ENCODE results near the gene ATP5F1D. TPM values are rescaled to one million over a fixed set of nuclear protein-coding genes. Genes with fewer than 3 reads are reported as not detected.
"Not testable (repeated sequence)": the region's sequence is repeated elsewhere in the genome, so short reads cannot be mapped to it uniquely, and the experiment has no call there.

Gene ATP5F1D
- 34.9 and 37.0 TPM in 2 replicates for total RNA-seq (2014; rRNA removed; shearing (Covaris generic))

DNA sequence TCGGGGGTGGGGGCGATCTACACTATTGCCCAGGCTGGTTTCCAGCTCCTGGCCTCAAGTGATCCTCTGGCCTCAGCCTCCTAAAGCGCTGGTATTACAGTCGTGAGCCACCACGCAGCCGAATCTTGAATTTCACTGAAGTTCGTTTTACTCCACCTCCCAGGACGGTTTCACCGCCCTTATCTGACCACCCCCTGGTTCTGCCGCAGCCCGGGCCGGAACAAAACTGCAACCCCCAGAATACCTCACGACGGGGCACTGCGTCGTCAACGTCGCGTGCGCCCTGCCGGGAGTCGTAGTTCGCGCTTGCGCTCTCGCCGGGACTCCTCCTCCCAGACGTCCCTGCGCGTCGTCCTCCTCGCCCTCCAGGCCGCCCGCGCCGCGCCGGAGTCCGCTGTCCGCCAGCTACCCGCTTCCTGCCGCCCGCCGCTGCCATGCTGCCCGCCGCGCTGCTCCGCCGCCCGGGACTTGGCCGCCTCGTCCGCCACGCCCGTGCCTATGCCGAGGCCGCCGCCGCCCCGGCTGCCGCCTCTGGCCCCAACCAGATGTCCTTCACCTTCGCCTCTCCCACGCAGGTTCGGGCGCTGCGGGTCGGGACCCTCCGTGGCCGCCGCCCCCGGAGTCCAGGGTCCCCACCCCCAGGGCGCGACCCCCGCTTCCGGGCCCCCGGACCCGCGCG lies at the start of gene ATP5F1D:
Gene ATP5F1D (plus strand): TSS at position 335 of the 679 bp plus-strand sequence. CDS start 100 bp downstream, at position 435.
- peak; percentile 95 for DNase-seq (ENCODE audit: low spot score)

DNA sequence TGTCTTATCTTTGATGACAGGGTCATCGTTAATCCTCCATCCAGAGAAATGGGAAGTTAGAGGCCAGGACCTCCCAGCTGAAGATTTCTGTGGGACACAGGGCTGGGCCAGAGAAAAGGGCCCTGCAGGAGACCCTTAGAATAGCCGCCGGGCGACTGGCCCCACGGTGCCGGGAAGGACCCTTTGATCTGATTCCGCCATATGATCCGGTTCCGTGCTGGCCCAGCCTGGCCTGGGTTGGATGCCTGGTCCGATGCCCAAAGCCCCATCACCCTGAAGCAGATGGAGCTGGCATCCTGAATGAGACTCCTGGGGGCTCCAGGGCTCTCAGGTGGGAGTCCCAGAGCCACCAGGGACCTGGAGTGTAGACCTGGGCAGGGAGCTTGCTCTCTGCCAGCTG lies 42.0 kb upstream of the ATP5F1D start:
- no peak for DNase-seq (ENCODE audit: low spot score)

GRCh38 chr19:1200614-1201013 lies 40.9 kb upstream of the ATP5F1D start:
- DNase-seq (ENCODE audit: low spot score), result not testable (repeated sequence)

DNA sequence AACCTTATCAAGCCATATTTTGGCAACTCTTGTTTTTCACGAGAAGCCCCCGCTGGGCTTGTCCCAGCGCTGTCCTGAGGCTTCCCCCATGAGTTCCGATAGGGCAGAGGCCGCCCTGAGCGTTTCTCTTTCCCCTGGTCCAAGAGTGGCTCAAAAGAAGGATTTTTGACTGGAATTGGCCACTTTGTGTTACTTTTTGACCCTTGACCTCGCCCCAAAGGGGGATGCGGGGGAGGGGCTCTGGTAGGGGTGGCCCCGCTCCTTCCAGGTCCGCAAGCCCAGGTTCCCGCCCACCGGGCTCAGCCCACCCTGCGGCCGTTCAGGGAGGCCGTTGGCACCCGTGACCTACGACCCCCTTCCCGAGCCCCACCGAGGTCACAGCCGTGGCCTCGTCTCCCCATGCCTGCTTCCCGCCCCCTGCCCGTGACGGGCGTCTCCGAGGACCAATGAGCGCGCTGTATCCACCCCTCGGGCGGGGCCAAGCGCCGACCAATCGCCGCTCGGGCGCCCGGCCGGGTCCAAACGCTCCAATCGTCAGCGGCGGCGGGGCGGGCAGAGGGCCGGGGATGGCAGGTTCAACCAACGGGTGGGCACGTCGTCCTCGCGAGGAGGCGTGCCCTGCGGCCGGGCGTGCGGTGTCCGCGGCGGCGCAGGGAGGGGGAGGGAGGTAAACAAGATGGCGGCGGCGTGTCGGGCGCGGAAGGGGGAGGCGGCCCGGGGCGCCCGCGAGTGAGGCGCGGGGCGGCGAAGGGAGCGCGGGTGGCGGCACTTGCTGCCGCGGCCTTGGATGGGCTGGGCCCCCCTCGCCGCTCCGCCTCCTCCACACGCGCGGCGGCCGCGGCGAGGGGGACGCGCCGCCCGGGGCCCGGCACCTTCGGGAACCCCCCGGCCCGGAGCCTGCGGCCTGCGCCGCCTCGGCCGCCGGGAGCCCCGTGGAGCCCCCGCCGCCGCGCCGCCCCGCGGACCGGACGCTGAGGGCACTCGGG lies 36.1 kb upstream of the ATP5F1D start, which contains the start of gene STK11:
Gene STK11 (plus strand): TSS at position 665 of the 986 bp plus-strand sequence. CDS start 1,136 bp downstream, outside the sequence.
- DNase-seq (ENCODE audit: low spot score), result peak; percentile 94

DNA sequence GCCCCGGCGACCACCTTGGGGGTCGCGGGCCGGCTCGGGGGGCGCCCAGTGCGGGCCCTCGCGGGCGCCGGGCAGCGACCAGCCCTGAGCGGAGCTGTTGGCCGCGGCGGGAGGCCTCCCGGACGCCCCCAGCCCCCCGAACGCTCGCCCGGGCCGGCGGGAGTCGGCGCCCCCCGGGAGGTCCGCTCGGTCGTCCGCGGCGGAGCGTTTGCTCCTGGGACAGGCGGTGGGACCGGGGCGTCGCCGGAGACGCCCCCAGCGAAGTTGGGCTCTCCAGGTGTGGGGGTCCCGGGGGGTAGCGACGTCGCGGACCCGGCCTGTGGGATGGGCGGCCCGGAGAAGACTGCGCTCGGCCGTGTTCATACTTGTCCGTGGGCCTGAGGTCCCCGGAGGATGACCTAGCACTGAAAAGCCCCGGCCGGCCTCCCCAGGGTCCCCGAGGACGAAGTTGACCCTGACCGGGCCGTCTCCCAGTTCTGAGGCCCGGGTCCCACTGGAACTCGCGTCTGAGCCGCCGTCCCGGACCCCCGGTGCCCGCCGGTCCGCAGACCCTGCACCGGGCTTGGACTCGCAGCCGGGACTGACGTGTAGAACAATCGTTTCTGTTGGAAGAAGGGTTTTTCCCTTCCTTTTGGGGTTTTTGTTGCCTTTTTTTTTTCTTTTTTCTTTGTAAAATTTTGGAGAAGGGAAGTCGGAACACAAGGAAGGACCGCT lies 35.2 kb upstream of the ATP5F1D start:
- no peak for DNase-seq (ENCODE audit: low spot score)

GRCh38 chr19:1206864-1207450 lies 34.6 kb upstream of the ATP5F1D start:
- no peak for DNase-seq (ENCODE audit: low spot score)

DNA sequence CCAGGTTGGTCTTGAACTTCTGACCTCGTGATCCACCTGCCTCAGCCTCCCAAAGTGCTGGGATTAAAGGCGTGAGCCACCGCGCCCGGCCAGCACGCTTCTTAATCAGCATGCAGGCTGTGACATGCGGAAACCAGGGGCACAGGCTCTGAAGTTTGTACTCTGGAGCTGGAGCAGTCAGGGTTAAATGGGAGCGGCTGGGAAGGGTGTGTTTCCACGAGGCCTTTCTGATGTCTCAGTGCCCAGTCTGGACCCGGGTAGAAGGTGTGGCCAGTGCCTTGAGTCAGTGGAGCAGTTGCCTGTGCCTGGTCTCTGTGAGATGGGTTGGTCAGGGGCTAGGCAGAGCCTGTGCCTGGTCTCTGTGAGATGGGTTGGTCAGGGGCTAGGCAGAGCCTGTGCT lies 32.7 kb upstream of the ATP5F1D start:
- not testable (repeated sequence) for DNase-seq (ENCODE audit: low spot score)

GRCh38 chr19:1210227-1210538 lies 31.4 kb upstream of the ATP5F1D start:
- no peak for DNase-seq (ENCODE audit: low spot score)

DNA sequence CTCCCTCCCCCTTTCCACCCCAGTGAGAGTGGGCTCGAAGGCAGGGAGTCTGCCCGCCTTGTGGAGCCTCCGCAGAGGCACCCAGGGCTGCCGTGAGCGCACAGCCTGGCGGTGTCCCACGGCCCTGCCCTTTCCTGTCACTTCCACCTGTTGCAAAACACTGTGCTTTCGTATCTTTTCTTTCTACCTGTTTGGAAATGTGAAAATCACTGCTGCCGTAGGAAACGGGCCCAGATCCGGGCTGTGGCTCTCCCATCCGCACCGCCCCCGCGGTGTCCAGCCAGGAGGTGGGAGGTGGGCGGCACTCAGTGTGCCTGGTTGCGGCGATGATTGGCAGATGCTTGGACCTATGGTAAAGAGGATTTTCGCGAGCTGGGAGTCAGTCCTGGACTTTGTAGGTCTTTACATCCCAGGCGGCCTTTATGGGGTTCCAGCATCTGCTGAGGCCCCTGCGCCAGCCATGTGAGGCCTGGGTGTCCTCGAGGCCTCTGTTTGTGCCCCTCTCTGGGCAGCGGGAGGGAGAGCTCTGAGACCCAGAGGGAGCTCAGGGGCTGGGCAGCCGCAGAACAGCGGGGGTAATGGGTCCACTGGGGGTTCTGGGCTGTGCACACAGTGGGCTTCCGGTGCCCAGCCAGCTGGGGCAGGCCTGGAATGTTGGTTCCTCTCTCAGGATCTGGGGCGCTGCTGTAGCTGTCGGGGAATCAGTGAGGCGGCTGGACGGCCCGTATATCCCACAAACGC lies 29.9 kb upstream of the ATP5F1D start:
- DNase-seq (ENCODE audit: low spot score), result no peak

- DNase-seq (ENCODE audit: low spot score), result peak; percentile 38
These were observed 27.9 kb upstream of the ATP5F1D start for GRCh38 chr19:1213391-1214286.

DNA sequence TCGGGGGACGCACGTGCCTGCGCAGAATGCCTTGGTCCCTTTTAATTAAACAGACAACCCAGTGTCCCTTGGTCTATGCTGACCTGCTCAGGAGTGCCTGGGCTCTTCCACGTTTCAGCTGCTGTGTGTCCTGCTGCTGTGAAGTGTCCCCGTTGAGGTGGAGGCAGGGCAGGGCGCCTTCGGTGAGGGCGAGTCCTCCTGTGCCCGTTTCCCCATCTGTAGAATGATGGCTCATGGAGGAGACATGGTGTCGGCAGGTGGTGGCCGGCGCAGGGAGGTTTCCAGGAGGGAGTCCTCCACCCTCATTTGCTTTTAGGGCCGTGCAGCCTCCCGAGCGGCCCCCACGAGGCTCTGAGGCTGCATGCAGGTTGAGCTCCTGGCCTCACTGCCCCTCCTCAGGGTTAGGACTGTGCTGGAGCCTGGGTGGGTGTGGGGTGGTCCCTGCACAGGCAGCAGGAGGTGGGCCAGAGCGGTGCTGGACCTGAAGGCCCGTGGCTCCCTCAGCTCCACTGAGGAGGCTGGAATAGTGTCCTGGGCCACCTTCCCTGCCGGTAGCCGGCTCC lies 27.2 kb upstream of the ATP5F1D start:
- DNase-seq (ENCODE audit: low spot score), result no peak

DNA sequence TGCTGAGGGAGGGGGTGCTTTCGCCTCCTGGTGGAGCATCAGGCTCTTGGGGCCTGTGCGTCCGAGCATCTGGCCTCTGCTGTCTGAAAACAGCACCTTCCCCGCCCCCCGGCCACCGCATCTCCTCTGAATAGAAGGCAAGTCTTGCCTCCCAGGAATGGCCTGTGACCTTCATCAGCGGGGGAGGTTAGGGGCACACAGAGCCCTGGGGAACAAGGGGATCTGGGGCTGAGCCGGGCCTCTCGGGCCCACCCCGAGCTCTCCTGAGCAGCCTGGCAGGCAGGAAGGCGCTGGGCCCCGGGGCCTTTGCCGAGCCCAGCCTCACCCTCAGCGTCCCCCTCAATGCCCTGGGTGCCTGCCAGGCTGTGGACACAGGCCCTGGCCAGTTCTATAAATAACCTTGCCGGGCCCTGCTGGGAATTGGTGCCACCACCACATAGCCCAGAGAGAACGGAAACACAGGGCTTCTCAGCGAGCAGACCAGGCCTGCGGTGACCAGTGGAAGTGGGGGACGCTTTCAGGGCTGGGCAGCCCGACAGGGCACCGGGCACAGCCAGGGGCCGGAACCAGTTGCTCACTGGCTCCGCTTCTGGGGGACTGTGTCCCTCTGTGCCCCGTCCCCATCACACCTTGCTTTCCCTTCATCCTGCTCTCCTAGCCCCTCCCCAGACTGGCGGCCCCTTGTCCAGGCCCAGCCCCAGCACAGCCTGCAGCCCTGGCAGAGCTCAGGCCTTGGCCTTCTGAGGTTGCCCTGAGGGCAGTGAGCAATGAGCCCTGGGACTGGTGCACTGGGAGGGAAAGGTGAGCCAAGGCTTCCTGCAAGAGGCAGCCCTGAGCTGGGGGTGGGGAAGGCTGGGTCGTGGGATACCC lies 26.5 kb upstream of the ATP5F1D start:
- peak; percentile 77 for DNase-seq (ENCODE audit: low spot score)

- DNase-seq (ENCODE audit: low spot score), result no peak
These were observed 24.8 kb upstream of the ATP5F1D start for GRCh38 chr19:1216756-1217155.

DNA sequence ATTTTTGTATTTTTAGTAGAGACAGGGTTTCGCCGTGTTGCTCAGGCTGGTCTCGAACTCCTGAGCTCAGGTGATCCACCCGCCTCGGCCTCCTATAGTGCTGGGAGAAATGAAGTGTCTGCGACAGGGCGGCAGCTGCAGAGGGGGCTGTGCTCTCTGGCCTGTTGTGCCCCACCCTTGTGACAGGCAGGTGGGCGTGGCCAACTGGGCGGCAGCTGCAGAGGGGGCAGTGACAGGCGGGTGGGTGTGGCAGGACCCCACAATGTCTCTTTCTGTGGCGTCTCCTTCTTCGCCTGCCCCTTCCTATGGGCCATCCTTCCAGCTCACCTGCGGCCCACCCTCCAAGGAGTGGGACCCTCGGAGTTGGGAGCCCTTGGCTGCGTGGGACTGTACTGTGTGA lies 24.2 kb upstream of the ATP5F1D start:
- no peak for DNase-seq (ENCODE audit: low spot score)

GRCh38 chr19:1218751-1219567 lies 22.6 kb upstream of the ATP5F1D start:
- no peak for DNase-seq (ENCODE audit: low spot score)

GRCh38 chr19:1219786-1220476 lies 21.6 kb upstream of the ATP5F1D start:
- no peak for DNase-seq (ENCODE audit: low spot score)

DNA sequence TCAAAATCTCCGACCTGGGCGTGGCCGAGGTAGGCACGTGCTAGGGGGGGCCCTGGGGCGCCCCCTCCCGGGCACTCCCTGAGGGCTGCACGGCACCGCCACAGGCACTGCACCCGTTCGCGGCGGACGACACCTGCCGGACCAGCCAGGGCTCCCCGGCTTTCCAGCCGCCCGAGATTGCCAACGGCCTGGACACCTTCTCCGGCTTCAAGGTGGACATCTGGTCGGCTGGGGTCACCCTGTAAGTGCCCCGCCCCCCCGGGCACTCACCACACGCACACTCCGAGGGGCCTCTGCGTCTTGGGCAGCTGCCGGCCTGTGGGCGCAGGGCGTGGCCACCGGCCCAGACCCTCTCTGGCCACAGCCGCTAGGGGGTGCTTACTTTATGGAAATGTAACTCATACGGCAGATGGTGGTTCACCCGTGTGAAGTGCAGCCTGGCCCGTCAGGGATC lies 21.0 kb upstream of the ATP5F1D start:
- DNase-seq (ENCODE audit: low spot score), result no peak
